Stimulated activated CD4-positive, alpha-beta T cell treated with anti-CD3 and anti-CD28 coated beads, TNF-alpha, amount 100 ng/mL, for 1 hour (primary cell): ENCODE measurements around the gene CEP72.
"Not testable (repeated sequence)": the region's sequence is repeated elsewhere in the genome, so short reads cannot be mapped to it uniquely, and the experiment has no call there.

Experiments used
- DNase-seq, 3 donors: peaks; one replicate each; pipeline ENCODE4 v3.0.0-alpha.2; 2020; ENCODE audit warnings: low read depth in 3 of 3, low spot score in 1 of 3

Gene CEP72

GRCh38 chr5:612498-613424, 621 bp downstream of the CEP72 start:
- peak in 1 of 3 donors; percentile 14 for DNase-seq

GRCh38 chr5:616484-617039, 4.4 kb downstream of the CEP72 start:
- DNase-seq = no peak

- DNase-seq = no peak
These were observed 5.8 kb downstream of the CEP72 start for GRCh38 chr5:617896-618295.

GRCh38 chr5:618450-618849, 6.3 kb downstream of the CEP72 start:
- DNase-seq = no peak

GRCh38 chr5:619444-619843, 7.3 kb downstream of the CEP72 start:
- DNase-seq = no peak

- no peak for DNase-seq
These were observed 8.0 kb downstream of the CEP72 start for GRCh38 chr5:620152-620551.

GRCh38 chr5:620586-621180, 8.5 kb downstream of the CEP72 start:
- no peak for DNase-seq

GRCh38 chr5:621341-621761, 9.2 kb downstream of the CEP72 start:
- DNase-seq = no peak

- DNase-seq = no peak
These were observed 10.2 kb downstream of the CEP72 start for GRCh38 chr5:622359-622758.

GRCh38 chr5:622946-623522, 10.9 kb downstream of the CEP72 start:
- no peak for DNase-seq

- no peak for DNase-seq
These were observed 11.4 kb downstream of the CEP72 start for GRCh38 chr5:623531-623930.

GRCh38 chr5:624118-624950, 12.2 kb downstream of the CEP72 start:
- no peak for DNase-seq

- no peak for DNase-seq
These were observed 12.8 kb downstream of the CEP72 start for GRCh38 chr5:624951-625230.

GRCh38 chr5:625516-625915, 13.4 kb downstream of the CEP72 start:
- DNase-seq = no peak

GRCh38 chr5:626850-627249, 14.7 kb downstream of the CEP72 start:
- no peak for DNase-seq

- no peak for DNase-seq
These were observed 15.7 kb downstream of the CEP72 start for GRCh38 chr5:627840-628239.

GRCh38 chr5:628351-629205, 16.4 kb downstream of the CEP72 start:
- not testable (repeated sequence) for DNase-seq

GRCh38 chr5:633501-633955, 21.4 kb downstream of the CEP72 start:
- DNase-seq = no peak

- no peak for DNase-seq
These were observed 22.1 kb downstream of the CEP72 start for GRCh38 chr5:634191-634590.
